HCT116 (cell line): ENCODE results near the gene GCC1. TPM values are rescaled to one million over a fixed set of nuclear protein-coding genes. Genes with fewer than 3 reads are reported as not detected.

ENCODE experiments used
- ATAC-seq: fragments of 200-7000 bp; cut with Tn5 transposase; 2 replicates; pipeline ENCODE4 v1.9.1; 2020; ENCODE audit warnings: mild to moderate bottlenecking, moderate library complexity
- BruUV-seq: library from RNA; stranded (reverse); fragments of 400-500 nt; replicated peaks from 2 replicates; lab custom pipeline; 2021; lab: Mats Ljungman, UMichigan
- CTCF ChIA-PET: fragments of 300-600 bp; sonication (Branson Sonifier 250); formaldehyde crosslinking; loops from one replicate; lab custom pipeline; 2021; ENCODE audit warnings: antibody characterized with exemption; lab: Charles Lee
- POLR2A ChIA-PET: fragments of 300-600, 350-600 bp; sonication (Branson Sonifier 250); formaldehyde crosslinking; loops from one replicate; lab custom pipeline; 2021; ENCODE audit warnings: antibody characterized with exemption; lab: Charles Lee
- RAD21 ChIA-PET, 2 experiments: fragments of 300-600 bp; sonication (Branson Sonifier 250); formaldehyde crosslinking; loops; one replicate each; lab custom pipeline; 2023; ENCODE audit warnings: low total read pairs in 2 of 2; ENCODE audit not compliant: uncharacterized antibody in 2 of 2, unreplicated experiment in 2 of 2, low non-redundant PET in 1 of 2; lab: Charles Lee
- DNase-seq: peaks from one replicate; pipeline ENCODE4 v3.0.0-alpha.2; 2010; ENCODE audit warnings: low read depth, low spot score
- H2AFZ ChIP-seq: fragments of 200-600 bp; shearing (Covaris generic), sonication (generic); 2 replicates; pipeline ENCODE4 v1.6.1; 2017; ENCODE audit warnings: low read depth, mixed run types, mixed read lengths, antibody characterized with exemption, low read length; ENCODE audit not compliant: poor library complexity, severe bottlenecking
- H3K27ac ChIP-seq: 2 replicates; pipeline ENCODE4 v1.5.1; 2012; ENCODE audit warnings: low read depth, low read length
- H3K27me3 ChIP-seq: fragments of 200-600 bp; sonication (generic); 2 replicates; pipeline ENCODE4 v1.6.1; 2016; ENCODE audit warnings: mixed run types, low read length, mixed read lengths; ENCODE audit not compliant: insufficient read depth
- H3K36me3 ChIP-seq, 2 experiments: fragments of 200-500 bp in 1 of 2; fragments of 200-600 bp in 1 of 2; sonication (Bioruptor generic) in 1 of 2; sonication (generic) in 1 of 2; 2 replicates each; pipeline versions ENCODE4 v1.5.1 to v1.6.1; 2014 to 2016; ENCODE audit warnings: low read length in 2 of 2, inconsistent platforms in 1 of 2, mixed read lengths in 1 of 2, mixed run types in 1 of 2; ENCODE audit not compliant: insufficient read depth in 2 of 2, control insufficient read depth in 1 of 2
- H3K4me1 ChIP-seq, 2 experiments: fragments of 200-600 bp in 1 of 2; sonication (generic) in 1 of 2; 2 replicates each; pipeline versions ENCODE4 v1.5.1 to v1.6.1; 2012 to 2017; ENCODE audit warnings: low read length in 2 of 2, inconsistent platforms in 1 of 2, mild to moderate bottlenecking in 1 of 2, mixed read lengths in 1 of 2, mixed run types in 1 of 2, moderate library complexity in 1 of 2; ENCODE audit not compliant: insufficient read depth in 2 of 2, control insufficient read depth in 1 of 2
- H3K4me2 ChIP-seq: fragments of 200-600 bp; sonication (generic); 2 replicates; pipeline ENCODE4 v1.6.1; 2017; ENCODE audit warnings: mixed run types, low read length, mixed read lengths
- H3K4me3 ChIP-seq, 2 experiments: fragments of 200-600 bp in 1 of 2; sonication (generic) in 1 of 2; replicated peaks in 1 of 2; 2 replicates each; pipeline ENCODE4 v1.5.1; 2011 to 2016; ENCODE audit warnings: low read length in 2 of 2, control low read depth in 1 of 2, low read depth in 1 of 2, mild to moderate bottlenecking in 1 of 2, mixed read lengths in 1 of 2, mixed run types in 1 of 2
- H3K79me2 ChIP-seq: fragments of 200-600 bp; sonication (generic); 2 replicates; pipeline ENCODE4 v1.6.1; 2017; ENCODE audit warnings: mild to moderate bottlenecking, mixed run types, low read length, moderate library complexity, mixed read lengths; ENCODE audit not compliant: insufficient read depth
- H3K9ac ChIP-seq: fragments of 200-600 bp; sonication (generic); 2 replicates; pipeline ENCODE4 v1.6.1; 2016; ENCODE audit warnings: low read length, mixed read lengths
- H3K9me2 ChIP-seq: fragments of 200-600 bp; sonication (generic), shearing (Covaris generic); 2 replicates; pipeline ENCODE4 v1.6.1; 2017; ENCODE audit warnings: mixed run types, mild to moderate bottlenecking, moderate library complexity; ENCODE audit not compliant: insufficient read depth
- H3K9me3 ChIP-seq, 2 experiments: fragments of 200-500 bp in 1 of 2; fragments of 200-600 bp in 1 of 2; sonication (Bioruptor generic) in 1 of 2; sonication (generic) in 1 of 2; 2 replicates each; pipeline ENCODE4 v1.6.1; 2014 to 2017; ENCODE audit warnings: low read length in 2 of 2, mixed read lengths in 2 of 2, inconsistent platforms in 1 of 2, low read depth in 1 of 2, mild to moderate bottlenecking in 1 of 2, mixed run types in 1 of 2, moderate library complexity in 1 of 2; ENCODE audit not compliant: control insufficient read depth in 1 of 2, insufficient read depth in 1 of 2
- H4K20me1 ChIP-seq: fragments of 200-600 bp; sonication (generic), shearing (Covaris generic); 2 replicates; pipeline ENCODE4 v1.6.1; 2017; ENCODE audit warnings: mixed run types, mild to moderate bottlenecking, moderate library complexity; ENCODE audit not compliant: insufficient read depth
- CBX3 ChIP-seq: IDR thresholded peaks from 2 replicates; pipeline ENCODE4 v1.6.1; 2012; ENCODE audit warnings: low read depth
- CEBPB ChIP-seq: IDR thresholded peaks from 2 replicates; pipeline ENCODE4 v1.6.1; 2012; ENCODE audit warnings: low read depth
- FOSL1 ChIP-seq: IDR thresholded peaks from 2 replicates; pipeline ENCODE4 v1.6.1; 2012; ENCODE audit warnings: low read depth
- SP1 ChIP-seq: IDR thresholded peaks from 2 replicates; pipeline ENCODE4 v1.6.1; 2012; ENCODE audit warnings: low read depth
- intact Hi-C: fragments of 100-400 bp; cut with micrococcal nuclease; formaldehyde crosslinking; loops from 2 replicates; pipeline ENCODE4 v1.10.0; 2022
- total RNA-seq: library from RNA; stranded (reverse); gene quantifications from one replicate; pipeline ENCODE4 v1.2.1, GENCODE V29; 2021; ENCODE audit not compliant: unreplicated experiment
- TF ChIP-seq, protein P1 (sequence below): IDR thresholded peaks from 2 replicates; pipeline ENCODE4 v1.6.1; 2012
- TF ChIP-seq, protein P2 (sequence below): IDR thresholded peaks from 2 replicates; pipeline ENCODE4 v1.6.1; 2011; ENCODE audit warnings: mild to moderate bottlenecking, low read length, moderate library complexity; ENCODE audit not compliant: insufficient replicate concordance; ENCODE audit errors: extremely low read depth

Gene GCC1
- total RNA-seq, 1 experiment from 2014 or later = 17.9 TPM

DNA sequence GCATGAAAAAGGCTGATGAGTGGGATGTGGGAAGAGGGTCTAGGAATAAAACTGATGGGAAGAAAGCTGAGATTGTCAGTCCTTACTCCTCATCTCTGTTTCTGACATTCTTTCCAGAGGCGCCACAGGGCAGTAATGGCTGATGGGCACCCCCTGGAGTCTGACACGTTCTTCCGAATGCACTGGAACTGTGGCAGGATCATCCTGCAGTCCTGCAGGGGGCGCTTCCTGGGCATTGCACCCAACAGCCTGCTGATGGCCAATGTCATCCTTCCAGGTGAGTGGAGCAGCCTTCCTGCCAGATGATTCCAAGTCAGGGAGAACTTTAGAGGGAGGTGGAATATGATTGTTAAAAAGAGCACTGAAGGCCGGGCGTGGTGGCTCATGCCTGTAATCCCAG, 12.9 kb upstream of the GCC1 start (continued):
- TF ChIP-seq FOSL1 = no peak
- 0 out of 2 replicates have a peak, but pooled peaks have one; percentile 64 for TF ChIP-seq CBX3

DNA sequence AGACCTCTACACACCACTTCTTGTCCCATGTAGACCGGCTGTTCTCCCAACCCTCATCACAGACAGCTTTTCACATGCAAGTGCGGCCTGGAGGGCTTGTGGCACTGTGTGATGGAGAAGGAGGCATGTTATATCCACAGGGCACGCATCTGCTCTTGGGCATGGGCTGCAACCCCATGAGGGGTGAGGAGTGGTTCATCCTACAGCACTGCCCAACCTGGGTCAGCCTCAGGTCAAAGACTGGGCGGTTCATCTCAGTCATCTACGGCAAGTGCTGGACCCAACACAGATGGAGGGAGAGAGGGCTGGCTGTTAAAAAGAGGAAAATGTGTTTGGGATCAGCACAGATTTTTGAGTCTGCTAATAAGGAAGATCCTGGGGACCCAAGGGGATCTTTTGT, 10.3 kb upstream of the GCC1 start:
- no peaks in the 10 kb centered on the region for H4K20me1 ChIP-seq
- peaks cover 9 to 13% of the 10 kb centered on the region in 2 experiments; a peak in 3 of 4 replicates for H3K36me3 ChIP-seq
- H3K4me2 ChIP-seq = no peak overlapping the region
- POLR2A ChIA-PET = no interaction called here
- no peak for TF ChIP-seq CEBPB
- TF ChIP-seq, protein P1, sequence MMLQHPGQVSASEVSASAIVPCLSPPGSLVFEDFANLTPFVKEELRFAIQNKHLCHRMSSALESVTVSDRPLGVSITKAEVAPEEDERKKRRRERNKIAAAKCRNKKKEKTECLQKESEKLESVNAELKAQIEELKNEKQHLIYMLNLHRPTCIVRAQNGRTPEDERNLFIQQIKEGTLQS = no peak
- TF ChIP-seq, protein P2, sequence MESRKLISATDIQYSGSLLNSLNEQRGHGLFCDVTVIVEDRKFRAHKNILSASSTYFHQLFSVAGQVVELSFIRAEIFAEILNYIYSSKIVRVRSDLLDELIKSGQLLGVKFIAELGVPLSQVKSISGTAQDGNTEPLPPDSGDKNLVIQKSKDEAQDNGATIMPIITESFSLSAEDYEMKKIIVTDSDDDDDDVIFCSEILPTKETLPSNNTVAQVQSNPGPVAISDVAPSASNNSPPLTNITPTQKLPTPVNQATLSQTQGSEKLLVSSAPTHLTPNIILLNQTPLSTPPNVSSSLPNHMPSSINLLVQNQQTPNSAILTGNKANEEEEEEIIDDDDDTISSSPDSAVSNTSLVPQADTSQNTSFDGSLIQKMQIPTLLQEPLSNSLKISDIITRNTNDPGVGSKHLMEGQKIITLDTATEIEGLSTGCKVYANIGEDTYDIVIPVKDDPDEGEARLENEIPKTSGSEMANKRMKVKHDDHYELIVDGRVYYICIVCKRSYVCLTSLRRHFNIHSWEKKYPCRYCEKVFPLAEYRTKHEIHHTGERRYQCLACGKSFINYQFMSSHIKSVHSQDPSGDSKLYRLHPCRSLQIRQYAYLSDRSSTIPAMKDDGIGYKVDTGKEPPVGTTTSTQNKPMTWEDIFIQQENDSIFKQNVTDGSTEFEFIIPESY = no peak
- no peak for TF ChIP-seq SP1
- TF ChIP-seq, all 23 proteins: peak for 0
- Histone ChIP-seq H3K9me2 (no peaks in the 10 kb centered on the region), H3K4me1 (peaks cover 0 to 5% of the 10 kb centered on the region in 2 experiments; a peak in 2 of 4 replicates), H2AFZ (no peak overlapping the region), H3K79me2 (no peaks in the 10 kb centered on the region), H3K9ac (no peak overlapping the region), H3K4me3 (no peak overlapping the region), H3K27me3 (no peaks in the 10 kb centered on the region), H3K9me3 (no peaks in the 10 kb centered on the region), H3K27ac (no peak overlapping the region)
- intact Hi-C loops = no loop called here
- ChIA-PET RAD21 (no interaction called here), CTCF (interaction anchor here (2.8 kb wide), 1 partner anchor 7 kb away, joined by 12 read pairs; the partner anchor contains the start of gene ARF5)
- ATAC-seq (no peak), DNase-seq (no peak)
- no TSS peak for BruUV-seq
